Measurements from ENCODE around the gene CCDC102B.
"Not testable (repeated sequence)": the region's sequence is repeated elsewhere in the genome, so short reads cannot be mapped to it uniquely, and the experiment has no call there.

The CCDC102B gene
- total RNA-seq = 3.0 to 4.8 (median 3.5) reads per million in 4 experiments

GRCh38 chr18:68797871-68798270 lies at the start of gene CCDC102B:
TSS of gene CCDC102B (plus strand) at chr18:68798080. CDS start at chr18:68836764, 38,684 bp downstream.
- no peak for DNase-seq

DNA sequence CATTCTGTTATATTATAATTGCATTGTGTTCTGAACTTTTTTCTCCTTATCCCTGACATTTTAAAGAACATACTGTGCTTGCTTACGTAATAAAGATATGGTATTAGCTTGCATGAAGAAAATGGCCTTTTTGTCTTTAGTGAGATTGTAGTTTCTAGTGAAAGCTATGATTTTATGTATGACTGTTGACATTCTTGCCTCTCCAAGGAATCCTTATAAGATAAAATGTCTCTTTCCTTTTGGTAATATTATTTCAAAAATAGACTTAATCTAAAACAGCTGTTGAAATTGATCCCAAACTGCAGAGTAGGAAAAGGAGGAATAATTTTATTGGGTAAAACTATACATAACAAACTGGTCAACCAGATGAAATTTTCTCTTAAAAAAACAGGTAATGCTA lies 40.8 kb upstream of the CCDC102B start:
- DNase-seq = no peak

DNA sequence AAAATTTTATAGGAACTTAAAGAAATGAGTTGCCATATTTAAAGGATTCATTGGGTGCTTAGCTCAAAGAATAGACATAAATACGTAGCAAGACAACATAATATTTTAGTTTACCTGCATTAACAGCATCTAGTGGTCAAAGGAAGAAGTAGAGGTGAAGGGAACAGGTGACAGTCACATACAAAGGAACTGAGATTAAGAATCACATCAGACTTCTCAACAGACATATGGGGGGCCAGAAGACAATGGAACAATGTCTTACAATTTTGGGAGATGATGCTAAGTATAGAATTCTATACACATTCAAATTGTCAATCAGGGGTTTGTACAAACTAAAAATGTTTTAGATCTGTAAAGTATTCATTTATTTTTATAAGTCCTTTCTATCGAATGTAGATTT lies 38.6 kb upstream of the CCDC102B start:
- no peak for DNase-seq

- DNase-seq = no peak
Observed at GRCh38 chr18:68763083-68763482, 34.8 kb upstream of the CCDC102B start.

DNA sequence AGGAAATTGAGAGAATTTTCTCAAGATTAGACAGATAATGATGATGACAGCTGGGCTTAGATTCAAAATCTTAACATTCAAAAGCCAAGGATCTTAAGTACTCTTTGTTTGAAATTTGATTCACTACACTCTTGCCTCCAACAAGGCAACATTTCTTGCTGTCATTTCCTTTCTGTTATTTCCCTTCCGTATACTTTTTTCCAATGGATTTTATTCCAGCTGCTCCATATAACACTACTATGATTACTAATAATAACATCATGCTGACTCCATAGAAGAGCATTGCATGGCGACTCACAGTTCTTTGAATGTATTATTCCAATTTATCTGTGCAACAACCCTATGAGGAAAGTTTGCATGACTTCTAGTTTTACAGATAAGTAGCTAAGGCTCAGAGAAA lies 33.9 kb upstream of the CCDC102B start:
- no peak for DNase-seq

DNA sequence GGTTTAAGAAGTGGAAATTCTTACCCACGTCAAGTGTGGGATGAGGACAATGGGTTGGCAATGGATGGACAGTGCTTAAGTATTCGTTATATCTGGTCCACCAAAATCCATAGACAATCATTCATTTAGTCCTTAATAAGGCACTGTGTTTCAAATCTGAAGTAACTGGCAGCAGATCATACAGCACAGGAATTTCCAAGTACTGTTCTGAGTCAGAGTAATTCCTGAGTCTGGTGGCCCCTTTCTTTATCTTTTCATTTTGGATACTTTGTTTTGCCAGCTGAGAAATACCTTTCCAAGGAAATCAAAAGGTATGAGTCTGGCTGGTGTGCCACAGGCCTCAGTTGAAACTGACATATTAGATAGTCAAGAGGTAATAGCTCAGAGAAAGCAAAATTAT lies 31.4 kb upstream of the CCDC102B start:
- DNase-seq = no peak

DNA sequence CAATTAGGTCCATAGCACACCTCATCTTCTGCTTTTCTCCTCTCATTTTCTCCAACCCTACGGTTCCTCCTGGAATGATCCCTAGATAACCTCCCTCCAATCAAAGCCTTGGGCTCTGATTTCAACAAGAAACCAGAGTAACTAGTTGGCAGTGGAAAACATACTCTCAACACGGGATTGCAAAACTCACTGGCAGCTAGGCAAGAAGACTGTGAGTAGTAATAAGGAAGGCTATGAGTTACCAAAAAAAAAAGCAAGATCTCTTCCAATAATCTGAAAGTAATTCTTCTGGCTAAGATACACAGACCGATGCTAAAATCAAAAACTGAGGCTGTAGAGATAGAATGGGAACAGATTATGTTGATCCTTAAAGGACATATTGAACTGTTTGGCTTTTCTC lies 28.4 kb upstream of the CCDC102B start:
- no peak for DNase-seq

- no peak for DNase-seq
Observed at GRCh38 chr18:68772268-68772667, 25.6 kb upstream of the CCDC102B start.

DNA sequence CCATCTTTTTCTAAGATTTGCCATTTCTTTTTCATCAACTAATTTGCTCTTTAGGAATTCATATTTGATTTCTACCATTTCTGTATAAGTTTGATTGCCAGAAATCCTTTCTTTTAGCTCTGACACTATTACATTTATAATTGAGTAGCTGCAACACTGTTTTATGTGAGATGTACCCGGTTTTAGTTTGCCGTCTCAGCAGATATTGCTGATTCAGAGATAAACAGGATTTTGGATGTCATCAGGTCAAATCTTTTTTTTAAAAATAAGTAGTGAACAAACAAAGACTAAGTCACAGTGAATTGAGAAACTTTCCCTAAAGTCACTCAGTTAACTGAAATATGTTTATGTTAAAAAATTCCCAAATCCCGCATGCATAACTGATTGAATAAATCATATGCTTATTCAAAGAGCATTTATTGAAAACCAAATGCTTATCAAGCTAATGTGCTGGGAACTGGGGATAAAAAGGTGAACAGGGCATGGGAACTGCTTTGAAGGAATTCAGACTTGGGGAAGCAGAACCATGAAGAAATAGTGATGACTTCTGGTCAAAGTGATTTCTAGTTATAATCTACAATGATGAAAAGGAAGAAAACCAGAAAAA lies 19.5 kb upstream of the CCDC102B start:
- no peak for DNase-seq

GRCh38 chr18:68779169-68779568 lies 18.7 kb upstream of the CCDC102B start:
- no peak for DNase-seq

DNA sequence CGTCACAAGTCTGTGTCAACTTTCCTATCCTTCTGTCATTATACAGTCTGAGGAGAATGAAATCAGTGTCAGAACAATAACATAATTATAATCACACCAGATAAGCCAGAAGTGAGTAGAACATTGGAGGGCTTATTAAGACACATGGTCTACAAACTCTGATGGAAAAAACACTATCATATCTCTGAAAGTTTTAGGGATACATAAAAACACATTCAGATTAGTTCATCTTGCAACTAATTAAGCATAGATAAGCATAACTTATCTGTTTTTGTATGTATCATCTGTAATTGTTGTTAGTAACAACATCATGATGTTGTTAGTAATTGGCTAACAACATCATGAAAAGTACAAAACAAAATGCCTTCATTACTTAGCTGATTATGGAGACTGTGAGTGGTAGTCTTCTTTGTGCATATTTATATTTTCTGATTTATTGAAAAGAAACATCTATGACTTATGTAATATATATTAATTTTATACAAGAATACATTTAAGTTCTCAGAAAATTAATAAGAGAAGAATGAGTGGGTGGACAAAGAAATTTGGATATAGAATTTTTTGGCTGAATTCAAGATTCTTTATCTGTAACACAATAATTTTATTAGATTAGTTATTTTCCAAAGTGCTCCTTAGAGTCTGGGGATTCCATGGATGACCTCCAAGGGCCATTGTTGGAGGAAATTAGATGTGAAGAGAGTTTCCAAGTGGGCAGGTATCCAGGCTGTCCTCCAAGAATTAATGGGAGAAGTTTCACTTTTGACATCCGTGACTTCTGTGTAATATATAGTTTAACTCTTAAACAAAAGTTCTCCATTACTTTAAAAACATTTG lies 16.9 kb upstream of the CCDC102B start:
- no peak for DNase-seq

DNA sequence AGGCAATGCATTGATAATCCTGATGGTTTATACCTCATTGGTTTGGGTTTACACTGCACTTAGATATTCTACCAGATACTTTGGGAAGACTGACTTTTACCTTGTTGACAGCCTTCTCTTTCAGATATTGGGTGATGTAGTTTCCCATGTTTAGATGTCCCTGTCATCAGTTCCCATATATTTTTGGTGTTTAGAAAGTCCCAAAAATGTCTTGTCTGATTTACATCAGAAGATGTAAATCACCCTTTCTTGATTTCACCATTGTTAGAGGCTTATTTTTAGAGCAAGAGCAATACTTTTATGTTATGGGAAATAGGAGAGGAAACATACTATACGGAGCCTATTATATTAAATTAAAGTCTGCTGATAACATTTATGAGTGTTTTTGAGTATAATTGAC lies 14.4 kb upstream of the CCDC102B start:
- no peak for DNase-seq

- DNase-seq = no peak
Observed at GRCh38 chr18:68784071-68784470, 13.8 kb upstream of the CCDC102B start.

DNA sequence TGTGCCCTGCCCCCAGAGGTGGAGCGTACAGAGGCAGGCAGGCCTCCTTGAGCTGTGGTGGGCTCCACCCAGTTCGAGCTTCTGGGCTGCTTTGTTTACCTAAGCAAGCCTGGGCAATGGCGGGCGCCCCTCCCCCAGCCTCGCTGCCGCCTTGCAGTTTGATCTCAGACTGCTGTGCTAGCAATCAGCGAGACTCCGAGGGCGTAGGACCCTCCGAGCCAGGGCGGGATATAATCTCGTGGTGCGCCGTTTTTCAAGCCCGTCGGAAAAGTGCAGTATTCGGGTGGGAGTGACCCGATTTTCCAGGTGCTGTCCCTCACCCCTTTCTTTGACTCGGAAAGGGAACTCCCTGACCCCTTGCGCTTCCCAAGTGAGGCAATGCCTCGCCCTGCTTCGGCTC lies 7.6 kb upstream of the CCDC102B start:
- not testable (repeated sequence) for DNase-seq

DNA sequence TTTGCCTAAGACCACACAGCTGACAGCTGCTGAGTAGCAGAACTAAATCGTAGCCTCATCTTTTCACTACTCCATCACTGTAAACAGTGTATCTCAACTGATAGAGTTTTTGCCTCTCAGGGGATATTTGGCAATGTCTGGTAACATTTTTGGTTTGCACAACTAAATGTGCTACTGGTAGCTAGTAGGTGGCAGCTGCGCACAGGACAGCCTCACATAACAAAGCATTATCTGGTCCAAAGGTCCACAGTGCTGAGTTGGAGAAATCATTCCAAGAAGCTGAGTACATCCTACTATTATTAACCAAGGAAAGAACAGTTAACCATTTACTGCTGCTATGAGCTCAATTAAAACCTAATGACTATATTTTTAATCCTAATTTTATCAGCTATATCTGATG lies 6.1 kb upstream of the CCDC102B start:
- no peak for DNase-seq

GRCh38 chr18:68793951-68794350 lies 3.9 kb upstream of the CCDC102B start:
- no peak for DNase-seq

DNA sequence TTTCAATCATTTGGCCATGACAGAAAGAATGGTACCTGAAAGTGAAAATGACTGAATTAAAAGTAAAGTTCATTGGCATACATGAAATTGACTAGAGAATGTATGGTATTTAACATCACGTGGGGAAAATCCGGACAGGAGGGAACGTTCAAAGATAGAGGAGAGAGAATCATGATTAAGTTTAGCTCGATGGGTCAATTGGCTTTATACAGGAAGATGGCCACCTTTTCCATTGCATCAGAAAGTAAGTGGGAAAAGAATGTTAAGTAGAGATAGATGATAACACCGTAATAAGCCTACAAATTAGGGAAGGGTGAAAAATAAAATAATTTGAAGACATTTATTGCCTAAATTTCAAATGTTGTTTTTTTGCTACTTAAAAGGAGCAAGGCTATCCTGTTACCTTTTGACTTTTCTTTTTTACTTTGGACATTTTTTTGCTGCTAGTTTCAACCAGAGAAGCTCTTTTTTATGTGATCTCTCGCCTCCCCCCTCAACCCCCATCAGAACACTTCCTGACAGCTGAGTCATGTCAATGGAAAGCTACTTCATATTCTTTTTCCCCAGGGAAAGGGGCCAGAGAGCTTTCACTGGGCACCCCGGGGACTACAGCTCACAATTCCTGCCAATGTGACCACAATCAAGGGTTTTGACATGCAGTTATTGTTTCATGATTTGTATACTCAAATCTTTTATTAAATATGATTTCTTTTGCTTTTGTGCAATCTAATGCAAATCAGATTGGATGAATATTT lies 767 bp upstream of the CCDC102B start:
- DNase-seq = no peak

- DNase-seq = no peak
Observed at GRCh38 chr18:68800075-68800474, 2.2 kb downstream of the CCDC102B start.

DNA sequence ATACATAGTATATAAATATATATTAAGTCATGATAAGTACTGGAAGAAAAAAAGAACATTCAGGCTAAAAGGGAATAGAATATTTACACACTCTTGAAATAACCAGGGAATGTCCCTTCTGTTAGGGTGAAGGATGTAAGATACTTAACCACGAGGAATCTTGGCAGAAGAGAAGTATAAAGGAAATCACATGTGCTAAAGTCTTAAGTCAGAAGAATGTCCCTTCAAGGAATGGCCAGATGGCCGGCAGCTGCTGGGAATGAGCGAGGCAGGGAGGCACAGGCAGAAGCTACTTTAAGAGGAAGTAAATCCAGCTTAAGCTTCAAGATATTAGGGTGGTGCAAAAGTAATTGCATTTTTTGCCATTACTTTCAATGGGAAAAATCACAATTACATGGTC lies 5.5 kb downstream of the CCDC102B start:
- DNase-seq = no peak

DNA sequence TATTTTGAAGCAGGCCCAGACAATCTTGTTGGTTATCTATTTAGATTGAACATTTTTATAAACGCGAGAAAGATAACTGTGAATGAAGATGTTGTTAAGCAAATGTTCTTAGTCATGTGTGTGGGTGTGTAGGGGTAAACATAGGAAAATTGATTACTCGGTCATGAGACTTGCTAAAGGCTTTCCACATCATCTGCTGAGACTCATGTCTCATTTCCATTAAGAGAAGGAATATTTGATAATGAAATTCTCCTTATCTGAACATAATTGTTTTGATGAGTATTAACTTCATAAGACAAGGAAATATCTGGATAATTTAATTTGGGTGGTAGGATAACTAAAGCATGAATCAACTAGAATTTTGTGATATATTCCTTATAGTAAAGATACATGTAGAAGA lies 19.7 kb downstream of the CCDC102B start:
- no peak for DNase-seq

DNA sequence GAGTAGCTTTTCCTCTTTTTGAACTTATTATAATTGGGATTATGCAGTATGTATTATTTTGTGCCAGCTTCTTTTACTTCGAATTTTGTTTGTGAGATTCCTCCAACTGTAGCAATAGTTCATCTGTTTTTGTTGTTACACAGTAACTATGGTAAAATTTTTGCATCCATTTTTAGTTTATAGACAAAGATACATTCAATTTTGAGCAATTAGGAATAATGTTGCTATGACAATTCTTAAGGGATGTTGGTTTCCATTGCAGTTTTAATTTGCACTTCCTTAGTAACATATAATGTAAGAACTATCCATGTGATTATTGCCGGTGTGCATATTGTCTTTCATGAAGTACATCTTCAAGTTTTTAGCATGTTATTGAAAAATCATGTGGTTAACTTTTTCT lies 20.7 kb downstream of the CCDC102B start:
- DNase-seq = no peak

DNA sequence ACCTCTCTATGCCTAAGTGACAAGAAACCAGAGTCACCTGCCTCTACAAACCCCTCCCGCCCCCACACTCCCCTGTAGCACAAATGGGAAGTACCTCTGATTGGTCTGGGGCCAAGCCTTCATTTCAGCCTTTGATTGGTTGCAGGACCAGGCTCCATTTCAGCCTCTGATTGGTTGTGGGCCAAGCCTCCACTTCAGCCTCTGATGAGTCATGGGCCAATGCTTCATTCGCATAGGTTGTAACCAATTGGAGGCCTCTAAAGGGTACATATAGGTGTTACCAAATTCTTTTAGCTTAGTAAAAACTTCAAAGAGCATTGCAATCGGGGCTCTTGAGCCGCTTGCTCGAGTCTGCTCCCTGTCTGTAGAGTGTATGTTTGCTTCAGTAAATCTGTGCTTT lies 25.0 kb downstream of the CCDC102B start:
- no peak for DNase-seq

GRCh38 chr18:68826121-68826520 lies 28.2 kb downstream of the CCDC102B start:
- DNase-seq = no peak

Measured in effector CD8-positive, alpha-beta T cell (primary cell).